RWPE1 (cell line): ENCODE data around the gene COL6A1.

ENCODE experiments used
- CTCF ChIA-PET: fragments of 350-600 bp; sonication (Branson Sonifier 250); formaldehyde crosslinking; extraction: SDS; loops from one replicate; lab custom pipeline; 2021; lab: Yijun Ruan, JAX
- POLR2A ChIA-PET: fragments of 400-600 bp; formaldehyde crosslinking; extraction: SDS; loops from one replicate; lab custom pipeline; 2020; ENCODE audit warnings: antibody characterized with exemption; ENCODE audit not compliant: low non-redundant PET; lab: Yijun Ruan, JAX
- DNase-seq: peaks from one replicate; pipeline ENCODE4 v3.0.0; 2012; ENCODE audit warnings: low spot score
- H3K27ac ChIP-seq: fragments of 450-650 bp; 2 replicates; pipeline ENCODE4 v1.5.1; 2017
- TF ChIP-seq, protein P1 (sequence below): fragments of 450-650 bp; conservative IDR thresholded peaks from 2 replicates; pipeline ENCODE4 v1.5.1; 2017; ENCODE audit warnings: low read depth, mild to moderate bottlenecking

The COL6A1 gene

DNA sequence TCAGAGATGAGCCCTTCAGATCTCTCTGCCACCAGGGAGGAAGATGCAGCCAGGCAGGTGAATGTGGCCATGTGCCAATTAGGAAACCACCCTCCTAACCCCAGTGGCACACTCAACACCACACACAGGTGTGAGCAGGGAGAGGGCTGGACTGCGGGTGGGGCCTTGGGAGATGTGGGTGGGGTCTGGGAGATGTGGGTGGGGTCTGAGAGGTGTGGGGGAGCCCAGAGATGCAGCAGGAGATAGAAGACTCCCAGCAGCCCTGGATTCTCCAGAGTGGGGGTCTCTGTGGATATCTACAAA is 43.2 kb upstream of the COL6A1 start:
- POLR2A ChIA-PET = no interaction called here

DNA sequence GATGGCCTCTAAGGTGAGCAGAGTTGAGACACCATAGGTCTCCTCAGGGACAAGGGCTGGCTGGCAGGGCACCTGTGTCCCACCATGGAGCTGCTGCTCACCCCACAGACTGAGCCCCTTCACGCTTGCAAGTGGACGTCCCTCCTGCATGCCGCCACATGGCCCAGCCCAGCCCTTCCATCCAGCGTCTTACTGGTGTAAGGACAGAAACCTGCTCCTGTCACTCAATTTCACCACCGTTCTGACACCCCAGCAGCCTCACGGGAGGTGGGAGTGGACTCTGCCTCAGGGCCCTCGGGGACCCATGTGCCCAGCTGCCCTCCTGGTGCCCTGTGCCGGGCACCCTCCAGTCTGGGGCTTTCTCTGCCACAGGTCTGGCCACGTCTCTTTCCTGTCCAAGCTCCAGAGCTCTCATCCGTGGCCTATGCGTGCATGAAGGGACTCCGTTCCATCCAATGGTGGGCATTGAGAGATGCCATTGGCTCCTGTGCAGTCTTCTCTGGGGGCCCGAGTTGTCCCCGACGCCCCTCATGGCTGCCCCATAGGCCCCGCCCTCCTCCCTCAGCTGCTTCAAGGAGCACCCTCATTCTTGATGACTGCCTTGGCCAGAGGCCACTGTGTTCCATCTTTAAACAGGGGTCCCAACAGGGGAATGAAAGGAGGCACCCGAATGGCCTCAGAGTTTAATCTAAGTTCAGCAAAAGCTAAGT is 42.6 kb upstream of the COL6A1 start:
- no peak overlapping the region for H3K27ac ChIP-seq
- CTCF ChIA-PET = no interaction called here
- no peak for DNase-seq
- POLR2A ChIA-PET = no interaction called here
- TF ChIP-seq, protein P1, sequence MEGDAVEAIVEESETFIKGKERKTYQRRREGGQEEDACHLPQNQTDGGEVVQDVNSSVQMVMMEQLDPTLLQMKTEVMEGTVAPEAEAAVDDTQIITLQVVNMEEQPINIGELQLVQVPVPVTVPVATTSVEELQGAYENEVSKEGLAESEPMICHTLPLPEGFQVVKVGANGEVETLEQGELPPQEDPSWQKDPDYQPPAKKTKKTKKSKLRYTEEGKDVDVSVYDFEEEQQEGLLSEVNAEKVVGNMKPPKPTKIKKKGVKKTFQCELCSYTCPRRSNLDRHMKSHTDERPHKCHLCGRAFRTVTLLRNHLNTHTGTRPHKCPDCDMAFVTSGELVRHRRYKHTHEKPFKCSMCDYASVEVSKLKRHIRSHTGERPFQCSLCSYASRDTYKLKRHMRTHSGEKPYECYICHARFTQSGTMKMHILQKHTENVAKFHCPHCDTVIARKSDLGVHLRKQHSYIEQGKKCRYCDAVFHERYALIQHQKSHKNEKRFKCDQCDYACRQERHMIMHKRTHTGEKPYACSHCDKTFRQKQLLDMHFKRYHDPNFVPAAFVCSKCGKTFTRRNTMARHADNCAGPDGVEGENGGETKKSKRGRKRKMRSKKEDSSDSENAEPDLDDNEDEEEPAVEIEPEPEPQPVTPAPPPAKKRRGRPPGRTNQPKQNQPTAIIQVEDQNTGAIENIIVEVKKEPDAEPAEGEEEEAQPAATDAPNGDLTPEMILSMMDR = no peak

More for the DNA sequence above, 43.2 kb upstream of the COL6A1 start:
- H3K27ac ChIP-seq = no peak overlapping the region
- TF ChIP-seq, protein P1 = no peak
- DNase-seq = no peak
- CTCF ChIA-PET = no interaction called here

- ChIA-PET POLR2A (no interaction called here), CTCF (no interaction called here)
- H3K27ac ChIP-seq = no peak overlapping the region
- TF ChIP-seq, protein P1 = no peak
- no peak for DNase-seq
Measured at GRCh38 chr21:45939521-45940045, 42.0 kb upstream of the COL6A1 start.

DNA sequence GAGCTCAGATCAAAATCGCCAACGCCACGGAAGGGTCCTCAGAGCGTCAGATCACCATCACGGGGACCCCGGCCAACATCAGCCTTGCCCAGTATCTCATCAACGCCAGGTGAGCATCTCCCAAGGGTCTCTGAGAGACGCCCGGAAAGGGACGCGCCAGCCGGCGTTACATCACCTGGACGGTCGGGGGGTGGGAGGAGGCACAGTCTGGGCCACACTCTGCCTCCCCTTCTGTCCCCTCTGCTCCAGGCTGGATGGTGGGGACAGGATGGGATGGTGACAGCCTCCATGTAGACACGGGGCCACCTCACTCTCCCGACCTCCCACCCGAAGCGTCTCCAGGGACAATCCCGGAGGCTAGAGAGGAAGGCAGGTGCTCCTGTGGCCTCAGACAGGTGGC is 41.5 kb upstream of the COL6A1 start:
- no peak overlapping the region for H3K27ac ChIP-seq
- ChIA-PET POLR2A (no interaction called here), CTCF (no interaction called here)
- TF ChIP-seq, protein P1 = no peak
- DNase-seq = no peak

DNA sequence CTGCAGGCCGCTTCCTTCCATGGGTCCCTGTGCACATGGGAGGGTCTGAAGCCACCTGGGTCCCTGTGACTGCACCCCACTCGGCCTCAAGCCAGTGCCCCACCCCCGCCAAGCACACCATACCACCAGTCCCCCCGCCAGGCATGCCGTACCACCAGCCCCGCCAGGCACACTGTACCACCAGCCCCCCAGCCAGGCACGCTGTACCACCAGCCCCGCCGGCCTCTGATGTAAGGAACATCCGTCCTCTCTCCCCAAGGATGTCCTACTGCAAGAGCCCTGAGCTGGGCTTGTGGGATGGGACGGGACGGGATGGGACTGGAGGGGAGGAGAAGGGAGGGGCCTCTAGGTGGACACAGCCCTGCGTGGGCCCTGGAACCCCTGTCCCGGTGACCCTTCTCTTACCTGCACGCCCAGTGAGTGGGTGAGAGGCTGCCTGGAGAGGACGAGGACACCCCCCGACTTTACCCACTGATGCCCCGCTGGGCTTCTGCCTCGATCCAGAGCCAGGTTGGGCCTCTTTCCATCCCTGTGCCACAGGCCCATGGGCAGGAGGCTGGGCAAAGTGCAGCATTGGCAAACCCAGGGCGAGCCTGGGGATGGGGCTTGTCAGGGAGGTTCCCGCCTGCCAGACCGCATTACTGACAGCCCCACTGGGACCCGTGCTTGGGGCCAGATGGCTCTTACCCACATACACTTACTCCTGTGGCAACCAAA is 40.8 kb upstream of the COL6A1 start:
- POLR2A ChIA-PET = no interaction called here
- DNase-seq = no peak
- H3K27ac ChIP-seq = no peak overlapping the region
- TF ChIP-seq, protein P1 = no peak
- CTCF ChIA-PET = no interaction called here

- no peak overlapping the region for H3K27ac ChIP-seq
- ChIA-PET POLR2A (no interaction called here), CTCF (no interaction called here)
- no peak for DNase-seq
- TF ChIP-seq, protein P1 = no peak
Measured at GRCh38 chr21:45941338-45941710, 40.2 kb upstream of the COL6A1 start.
